Measurements from ENCODE around the gene GP1BB. TPM values are rescaled to one million over a fixed set of nuclear protein-coding genes. Genes with fewer than 3 reads are reported as not detected.

The GP1BB gene
- total RNA-seq, 1 experiment from 2014 or later, result 3.6 TPM

DNA sequence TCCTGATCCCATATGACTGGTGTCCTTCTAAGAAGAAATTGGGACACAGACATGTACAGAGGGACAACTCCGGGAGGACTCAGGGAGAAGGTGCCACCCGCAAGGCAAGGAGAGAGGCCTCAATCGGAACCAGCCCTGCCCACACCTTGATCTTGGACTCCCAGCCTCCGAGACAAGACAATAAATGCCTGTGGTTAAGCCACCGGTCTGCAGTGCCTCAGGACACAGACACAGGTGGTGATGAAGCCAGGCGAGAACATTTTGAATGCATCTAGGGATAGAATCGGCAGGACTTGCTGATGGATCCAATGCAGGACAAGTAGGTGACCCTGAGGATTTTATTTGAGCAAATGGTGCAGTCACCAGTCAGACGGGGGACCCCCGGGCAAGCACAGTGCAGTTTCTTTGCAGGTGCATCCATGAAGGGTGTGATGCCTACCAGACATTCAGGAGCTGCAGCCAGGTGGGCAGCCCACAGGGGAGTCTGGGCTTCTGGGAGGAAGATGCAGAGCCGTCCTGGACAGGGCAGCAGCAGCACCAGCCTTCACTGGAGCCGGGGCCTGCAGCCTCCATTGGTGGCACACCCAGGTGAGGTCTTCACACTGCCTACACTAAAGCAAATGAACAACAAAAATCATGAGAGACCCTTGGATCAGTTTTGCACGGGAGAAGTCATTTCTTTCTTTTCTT is 29.2 kb upstream of the GP1BB start:
- in situ Hi-C loops (cut with HindIII; ENCODE audit: low pct_unique_long_range_greater_than_20kb, low sequenced_read_pairs) (no loop called here), intact Hi-C loops (cut with micrococcal nuclease; ENCODE audit: unreplicated experiment) (no loop called here)
- POLR2A ChIA-PET, result no interaction called here
- Histone ChIP-seq H3K27me3 (ENCODE audit: control insufficient read depth, insufficient read depth, low read length) (no peaks in the 10 kb centered on the region), H3K36me3 (ENCODE audit: control insufficient read depth, insufficient read depth, low read length) (no peaks in the 10 kb centered on the region), H3K4me1 (ENCODE audit: control insufficient read depth, insufficient read depth, low read length) (peaks cover 7% of the 10 kb centered on the region; the same call in 1 of the 2 replicates), H3K27ac (ENCODE audit: low read length) (no peak overlapping the region), H3K9me3 (ENCODE audit: control insufficient read depth, insufficient read depth, low read depth, low read length) (no peaks in the 10 kb centered on the region), H3K4me3 (ENCODE audit: low read depth in 2 of 2, low read length in 2 of 2) (no peak overlapping the region)
- no TSS peak for BruUV-seq (replicated peaks)
- DNase-seq (ENCODE audit: low read depth, low spot score), result no peak
- TF ChIP-seq POLR2AphosphoS5 (IDR thresholded peaks at IDR 0.05; ENCODE audit: low read depth, low read length) (no peak), SIN3A (IDR thresholded peaks at IDR 0.05; ENCODE audit: borderline replicate concordance, insufficient read depth, low read depth, low read length) (no peak), TCF7L2 (IDR thresholded peaks at IDR 0.05; ENCODE audit: low read depth, low read length) (no peak)
- TF ChIP-seq, protein P1, sequence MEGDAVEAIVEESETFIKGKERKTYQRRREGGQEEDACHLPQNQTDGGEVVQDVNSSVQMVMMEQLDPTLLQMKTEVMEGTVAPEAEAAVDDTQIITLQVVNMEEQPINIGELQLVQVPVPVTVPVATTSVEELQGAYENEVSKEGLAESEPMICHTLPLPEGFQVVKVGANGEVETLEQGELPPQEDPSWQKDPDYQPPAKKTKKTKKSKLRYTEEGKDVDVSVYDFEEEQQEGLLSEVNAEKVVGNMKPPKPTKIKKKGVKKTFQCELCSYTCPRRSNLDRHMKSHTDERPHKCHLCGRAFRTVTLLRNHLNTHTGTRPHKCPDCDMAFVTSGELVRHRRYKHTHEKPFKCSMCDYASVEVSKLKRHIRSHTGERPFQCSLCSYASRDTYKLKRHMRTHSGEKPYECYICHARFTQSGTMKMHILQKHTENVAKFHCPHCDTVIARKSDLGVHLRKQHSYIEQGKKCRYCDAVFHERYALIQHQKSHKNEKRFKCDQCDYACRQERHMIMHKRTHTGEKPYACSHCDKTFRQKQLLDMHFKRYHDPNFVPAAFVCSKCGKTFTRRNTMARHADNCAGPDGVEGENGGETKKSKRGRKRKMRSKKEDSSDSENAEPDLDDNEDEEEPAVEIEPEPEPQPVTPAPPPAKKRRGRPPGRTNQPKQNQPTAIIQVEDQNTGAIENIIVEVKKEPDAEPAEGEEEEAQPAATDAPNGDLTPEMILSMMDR (IDR thresholded peaks at IDR 0.05), result no peak
- TF ChIP-seq, protein P2, sequence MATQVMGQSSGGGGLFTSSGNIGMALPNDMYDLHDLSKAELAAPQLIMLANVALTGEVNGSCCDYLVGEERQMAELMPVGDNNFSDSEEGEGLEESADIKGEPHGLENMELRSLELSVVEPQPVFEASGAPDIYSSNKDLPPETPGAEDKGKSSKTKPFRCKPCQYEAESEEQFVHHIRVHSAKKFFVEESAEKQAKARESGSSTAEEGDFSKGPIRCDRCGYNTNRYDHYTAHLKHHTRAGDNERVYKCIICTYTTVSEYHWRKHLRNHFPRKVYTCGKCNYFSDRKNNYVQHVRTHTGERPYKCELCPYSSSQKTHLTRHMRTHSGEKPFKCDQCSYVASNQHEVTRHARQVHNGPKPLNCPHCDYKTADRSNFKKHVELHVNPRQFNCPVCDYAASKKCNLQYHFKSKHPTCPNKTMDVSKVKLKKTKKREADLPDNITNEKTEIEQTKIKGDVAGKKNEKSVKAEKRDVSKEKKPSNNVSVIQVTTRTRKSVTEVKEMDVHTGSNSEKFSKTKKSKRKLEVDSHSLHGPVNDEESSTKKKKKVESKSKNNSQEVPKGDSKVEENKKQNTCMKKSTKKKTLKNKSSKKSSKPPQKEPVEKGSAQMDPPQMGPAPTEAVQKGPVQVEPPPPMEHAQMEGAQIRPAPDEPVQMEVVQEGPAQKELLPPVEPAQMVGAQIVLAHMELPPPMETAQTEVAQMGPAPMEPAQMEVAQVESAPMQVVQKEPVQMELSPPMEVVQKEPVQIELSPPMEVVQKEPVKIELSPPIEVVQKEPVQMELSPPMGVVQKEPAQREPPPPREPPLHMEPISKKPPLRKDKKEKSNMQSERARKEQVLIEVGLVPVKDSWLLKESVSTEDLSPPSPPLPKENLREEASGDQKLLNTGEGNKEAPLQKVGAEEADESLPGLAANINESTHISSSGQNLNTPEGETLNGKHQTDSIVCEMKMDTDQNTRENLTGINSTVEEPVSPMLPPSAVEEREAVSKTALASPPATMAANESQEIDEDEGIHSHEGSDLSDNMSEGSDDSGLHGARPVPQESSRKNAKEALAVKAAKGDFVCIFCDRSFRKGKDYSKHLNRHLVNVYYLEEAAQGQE (IDR thresholded peaks at IDR 0.05; ENCODE audit: insufficient read depth in 1 of 2, low read depth in 2 of 2, low read length in 1 of 2), result no peak
- CTCF ChIA-PET, result no interaction called here
- ATAC-seq, result no peak

DNA sequence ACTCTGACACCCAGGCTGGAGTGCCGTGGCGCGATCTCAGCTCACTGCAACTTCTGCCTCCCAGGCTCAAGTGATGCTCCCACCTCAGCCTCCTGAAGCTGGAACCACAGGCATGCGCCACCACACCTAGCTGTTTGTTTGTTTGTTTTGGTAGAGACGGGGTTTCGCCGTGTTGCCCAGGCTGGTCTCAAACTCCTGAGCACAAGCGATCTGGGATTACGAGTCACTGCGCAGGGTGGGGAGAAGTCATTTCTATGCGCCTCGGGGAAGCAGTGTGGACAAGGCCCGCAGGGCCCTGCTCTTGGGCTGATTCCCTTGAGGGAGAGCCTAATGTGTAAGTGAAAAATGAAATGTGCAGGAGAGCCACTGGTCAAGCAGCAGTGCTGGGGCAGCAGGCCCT is 28.6 kb upstream of the GP1BB start:
- Histone ChIP-seq H3K9me3 (ENCODE audit: control insufficient read depth, insufficient read depth, low read depth, low read length) (no peaks in the 10 kb centered on the region), H3K4me3 (ENCODE audit: low read depth in 2 of 2, low read length in 2 of 2) (no peak overlapping the region), H3K36me3 (ENCODE audit: control insufficient read depth, insufficient read depth, low read length) (no peaks in the 10 kb centered on the region), H3K27ac (ENCODE audit: low read length) (no peak overlapping the region), H3K4me1 (ENCODE audit: control insufficient read depth, insufficient read depth, low read length) (peaks cover 7% of the 10 kb centered on the region; the same call in 1 of the 2 replicates), H3K27me3 (ENCODE audit: control insufficient read depth, insufficient read depth, low read length) (no peaks in the 10 kb centered on the region)
- BruUV-seq (replicated peaks), result no TSS peak
- intact Hi-C loops (cut with micrococcal nuclease; ENCODE audit: unreplicated experiment) (no loop called here), in situ Hi-C loops (cut with HindIII; ENCODE audit: low pct_unique_long_range_greater_than_20kb, low sequenced_read_pairs) (no loop called here)
- POLR2A ChIA-PET, result no interaction called here
- no peak for DNase-seq (ENCODE audit: low read depth, low spot score)
- TF ChIP-seq, protein P1 (IDR thresholded peaks at IDR 0.05), result no peak
- TF ChIP-seq, protein P2 (IDR thresholded peaks at IDR 0.05; ENCODE audit: insufficient read depth in 1 of 2, low read depth in 2 of 2, low read length in 1 of 2), result no peak
- no peak for TF ChIP-seq SIN3A (IDR thresholded peaks at IDR 0.05; ENCODE audit: borderline replicate concordance, insufficient read depth, low read depth, low read length)
- no peak for TF ChIP-seq POLR2AphosphoS5 (IDR thresholded peaks at IDR 0.05; ENCODE audit: low read depth, low read length)
- no peak for TF ChIP-seq TCF7L2 (IDR thresholded peaks at IDR 0.05; ENCODE audit: low read depth, low read length)
- CTCF ChIA-PET, result no interaction called here
- no peak for ATAC-seq
